Measurements from ENCODE around the gene ASIC2.

The ASIC2 gene

DNA sequence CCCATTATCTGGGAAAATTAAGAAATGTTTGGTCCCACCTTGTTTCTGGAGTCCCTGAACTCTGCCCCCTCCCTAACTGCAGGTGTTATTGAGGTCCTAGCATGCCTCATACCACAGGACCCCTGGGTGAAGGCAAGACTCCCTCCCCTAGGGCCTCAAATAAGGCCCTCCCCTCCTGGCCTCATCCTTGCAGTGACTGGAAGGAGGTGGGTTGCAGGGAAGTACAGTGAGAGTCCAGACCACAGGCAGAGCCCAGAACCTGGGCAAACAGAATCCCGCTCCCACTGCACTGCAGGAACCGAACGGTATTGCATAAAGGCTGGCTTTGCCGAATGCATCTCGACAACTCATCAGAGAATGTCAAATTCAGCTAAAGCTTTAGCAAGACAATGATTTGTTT is 126.6 kb downstream of the ASIC2 start:
- ChIA-PET POLR2A (no interaction called here), CTCF (no interaction called here)
- TF ChIP-seq FOXM1 (IDR thresholded peaks at IDR 0.05; ENCODE audit: borderline replicate concordance) (no peak), ELF4 (IDR thresholded peaks at IDR 0.05) (no peak), ZNF384 (IDR thresholded peaks at IDR 0.05) (no peak), ARNT (IDR thresholded peaks at IDR 0.05) (no peak), BHLHE40 (IDR thresholded peaks at IDR 0.05; ENCODE audit: borderline replicate concordance) (no peak)
- DNase-seq (ENCODE audit: extremely low spot score) = no peak

DNA sequence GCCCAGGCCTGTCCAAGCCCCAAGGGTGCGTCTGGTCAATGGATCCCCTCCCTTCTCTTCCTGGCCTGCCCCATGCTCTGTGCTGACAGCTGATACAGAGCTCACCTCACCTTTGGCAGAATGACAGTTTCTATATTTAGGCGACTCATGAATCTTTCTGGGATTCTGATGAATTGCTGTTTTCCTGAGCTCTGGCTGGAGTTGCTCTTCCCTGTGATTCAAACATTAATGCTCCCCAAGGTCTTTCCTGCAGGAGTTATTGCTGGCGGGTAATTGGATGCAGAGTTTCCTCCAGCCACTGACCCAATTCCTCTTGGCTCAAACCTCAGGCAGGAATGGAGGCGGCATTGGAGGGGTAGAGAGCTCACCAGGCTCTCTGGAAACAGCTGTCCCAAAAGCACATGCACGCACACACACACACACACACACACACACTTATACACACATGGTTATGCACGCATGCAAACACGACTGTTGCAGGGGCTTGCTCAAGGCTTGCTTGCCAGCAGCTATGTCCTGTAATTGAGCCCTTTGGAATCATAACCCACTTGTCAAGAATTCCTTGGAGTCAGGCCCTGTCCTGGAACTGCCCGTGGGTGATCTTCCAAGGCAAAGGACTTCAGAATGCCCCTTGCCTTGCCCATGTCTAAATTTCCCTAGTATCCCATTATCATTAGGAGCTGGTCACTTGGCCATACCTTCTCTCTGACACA is 128.8 kb downstream of the ASIC2 start:
- TF ChIP-seq LEF1 (IDR thresholded peaks at IDR 0.05; ENCODE audit: borderline replicate concordance) (no peak), BHLHE40 (IDR thresholded peaks at IDR 0.05; ENCODE audit: borderline replicate concordance) (no peak), SUZ12 (IDR thresholded peaks at IDR 0.05) (no peak), TARDBP (IDR thresholded peaks at IDR 0.05) (no peak), L3MBTL2 (conservative IDR thresholded peaks at IDR 0.05) (no peak), ZNF384 (IDR thresholded peaks at IDR 0.05) (no peak), ELF4 (IDR thresholded peaks at IDR 0.05) (no peak), FOXA1 (IDR thresholded peaks at IDR 0.05) (no peak)
- CTCF ChIA-PET = no interaction called here
- no peak for DNase-seq (ENCODE audit: extremely low spot score)
- POLR2A ChIA-PET = no interaction called here

DNA sequence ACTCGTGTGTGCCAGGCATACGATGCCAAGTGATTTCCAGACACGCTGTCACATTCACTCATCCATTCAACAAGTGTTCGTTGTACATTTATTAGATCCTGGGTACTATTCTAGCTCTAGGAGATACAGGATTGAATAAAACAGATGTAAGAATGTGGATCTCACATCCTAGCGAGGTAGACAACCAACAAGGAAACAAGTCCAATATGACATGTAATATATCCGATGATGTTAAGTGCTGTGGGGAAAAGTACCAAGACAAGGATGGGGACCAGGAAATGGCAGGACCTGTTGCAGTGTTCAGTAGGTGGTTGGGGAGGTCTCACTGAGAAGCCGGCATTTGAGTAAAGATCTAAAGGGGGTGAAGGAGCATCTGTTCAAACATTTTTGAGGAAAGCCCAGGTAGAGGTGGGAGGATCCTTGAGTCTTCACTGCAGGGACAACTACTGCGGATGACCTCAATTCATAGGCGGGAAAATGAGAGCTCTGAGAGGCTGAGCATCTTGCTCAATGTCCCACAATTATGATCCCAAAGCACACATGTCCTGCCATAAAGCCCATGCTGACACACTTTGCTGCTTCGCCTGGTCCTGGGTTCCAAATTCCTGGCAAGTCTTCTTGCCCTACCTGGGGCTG is 129.4 kb downstream of the ASIC2 start:
- POLR2A ChIA-PET = no interaction called here
- TF ChIP-seq CTBP1 (IDR thresholded peaks at IDR 0.05; ENCODE audit: borderline replicate concordance) = no peak
- no peak for TF ChIP-seq FOXM1 (IDR thresholded peaks at IDR 0.05; ENCODE audit: borderline replicate concordance)
- TF ChIP-seq SUZ12 (IDR thresholded peaks at IDR 0.05) = no peak
- no peak for TF ChIP-seq ZNF384 (IDR thresholded peaks at IDR 0.05)
- TF ChIP-seq FOXA1 (IDR thresholded peaks at IDR 0.05) = no peak
- no peak for TF ChIP-seq TARDBP (IDR thresholded peaks at IDR 0.05)
- TF ChIP-seq ELF4 (IDR thresholded peaks at IDR 0.05) = no peak
- TF ChIP-seq LEF1 (IDR thresholded peaks at IDR 0.05; ENCODE audit: borderline replicate concordance) = no peak
- TF ChIP-seq L3MBTL2 (conservative IDR thresholded peaks at IDR 0.05) = no peak
- no peak for TF ChIP-seq ARNT (IDR thresholded peaks at IDR 0.05)
- TF ChIP-seq, protein P1, sequence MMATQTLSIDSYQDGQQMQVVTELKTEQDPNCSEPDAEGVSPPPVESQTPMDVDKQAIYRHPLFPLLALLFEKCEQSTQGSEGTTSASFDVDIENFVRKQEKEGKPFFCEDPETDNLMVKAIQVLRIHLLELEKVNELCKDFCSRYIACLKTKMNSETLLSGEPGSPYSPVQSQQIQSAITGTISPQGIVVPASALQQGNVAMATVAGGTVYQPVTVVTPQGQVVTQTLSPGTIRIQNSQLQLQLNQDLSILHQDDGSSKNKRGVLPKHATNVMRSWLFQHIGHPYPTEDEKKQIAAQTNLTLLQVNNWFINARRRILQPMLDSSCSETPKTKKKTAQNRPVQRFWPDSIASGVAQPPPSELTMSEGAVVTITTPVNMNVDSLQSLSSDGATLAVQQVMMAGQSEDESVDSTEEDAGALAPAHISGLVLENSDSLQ (IDR thresholded peaks at IDR 0.05) = no peak
- no peak for TF ChIP-seq HDGF (IDR thresholded peaks at IDR 0.05; ENCODE audit: borderline replicate concordance)
- no peak for TF ChIP-seq SP1 (IDR thresholded peaks at IDR 0.05)
- TF ChIP-seq NFRKB (IDR thresholded peaks at IDR 0.05) = no peak
- no peak for TF ChIP-seq FOXK2 (IDR thresholded peaks at IDR 0.05)
- TF ChIP-seq BHLHE40 (IDR thresholded peaks at IDR 0.05; ENCODE audit: borderline replicate concordance) = no peak

DNA sequence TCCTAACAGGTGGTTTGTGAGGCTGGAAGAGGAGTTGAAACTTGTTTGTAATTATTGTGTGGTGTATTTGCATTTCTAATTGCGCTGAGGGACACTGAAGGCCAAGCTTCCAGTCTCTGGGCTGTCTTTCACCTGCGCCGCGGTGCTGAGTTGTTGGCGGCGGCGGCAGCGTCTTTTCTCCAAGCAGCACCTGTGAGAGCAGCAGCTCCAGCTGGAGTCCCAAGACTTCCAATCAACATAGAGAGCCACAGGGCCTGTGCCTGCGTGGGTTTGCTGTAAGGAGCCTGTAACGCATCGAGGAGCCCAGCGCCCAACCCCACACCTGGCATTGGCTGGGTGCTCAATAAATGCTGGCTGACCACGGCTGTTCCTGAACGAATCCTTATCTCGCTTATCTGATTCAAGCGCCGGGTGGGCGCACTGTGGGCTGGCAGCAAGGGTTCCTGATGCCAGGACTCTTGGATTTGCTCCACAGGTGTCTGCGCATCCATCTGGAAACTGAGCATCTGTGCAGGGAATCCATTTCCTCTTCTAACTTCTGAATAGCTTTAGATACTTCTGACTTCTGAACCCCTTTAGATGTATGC is 138.1 kb downstream of the ASIC2 start:
- POLR2A ChIA-PET = no interaction called here
- no peak for DNase-seq (ENCODE audit: extremely low spot score)

More for the DNA sequence above, 129.4 kb downstream of the ASIC2 start:
- no peak for DNase-seq (ENCODE audit: extremely low spot score)
- CTCF ChIA-PET = no interaction called here

DNA sequence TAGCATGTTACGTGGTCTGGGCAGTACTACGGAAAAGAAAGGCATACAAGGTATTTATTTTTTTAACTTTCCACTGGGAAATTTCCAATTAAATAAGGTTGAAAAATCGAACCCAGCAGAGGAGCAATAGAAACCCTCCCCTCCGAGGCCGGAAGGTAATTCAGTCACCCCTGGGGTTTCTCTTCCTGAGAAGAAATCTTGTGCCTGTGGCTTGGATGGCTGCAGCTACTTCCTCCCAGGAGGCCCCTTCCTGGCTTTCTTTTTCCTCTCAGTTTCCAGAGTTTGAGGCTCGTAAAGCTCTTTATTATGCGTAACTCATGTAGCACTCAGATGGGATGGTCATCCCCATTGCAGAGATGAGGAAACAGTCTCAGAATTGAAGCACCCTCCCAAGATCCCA is 140.3 kb downstream of the ASIC2 start:
- no peak for DNase-seq (ENCODE audit: extremely low spot score)
- TF ChIP-seq BHLHE40 (IDR thresholded peaks at IDR 0.05; ENCODE audit: borderline replicate concordance) (no peak), SUZ12 (IDR thresholded peaks at IDR 0.05) (no peak), ELF4 (IDR thresholded peaks at IDR 0.05) (no peak), FOXM1 (IDR thresholded peaks at IDR 0.05; ENCODE audit: borderline replicate concordance) (no peak), TARDBP (IDR thresholded peaks at IDR 0.05) (no peak), SP1 (IDR thresholded peaks at IDR 0.05) (no peak)
- ChIA-PET POLR2A (no interaction called here), CTCF (no interaction called here)

More for the DNA sequence above, 138.1 kb downstream of the ASIC2 start:
- no peak for TF ChIP-seq TARDBP (IDR thresholded peaks at IDR 0.05)
- TF ChIP-seq FOXA1 (IDR thresholded peaks at IDR 0.05) = no peak
- TF ChIP-seq NFRKB (IDR thresholded peaks at IDR 0.05) = no peak
- no peak for TF ChIP-seq HDGF (IDR thresholded peaks at IDR 0.05; ENCODE audit: borderline replicate concordance)
- TF ChIP-seq ELF4 (IDR thresholded peaks at IDR 0.05) = no peak
- no peak for TF ChIP-seq L3MBTL2 (conservative IDR thresholded peaks at IDR 0.05)
- no peak for TF ChIP-seq ARNT (IDR thresholded peaks at IDR 0.05)
- no peak for TF ChIP-seq FOXM1 (IDR thresholded peaks at IDR 0.05; ENCODE audit: borderline replicate concordance)
- CTCF ChIA-PET = no interaction called here

DNA sequence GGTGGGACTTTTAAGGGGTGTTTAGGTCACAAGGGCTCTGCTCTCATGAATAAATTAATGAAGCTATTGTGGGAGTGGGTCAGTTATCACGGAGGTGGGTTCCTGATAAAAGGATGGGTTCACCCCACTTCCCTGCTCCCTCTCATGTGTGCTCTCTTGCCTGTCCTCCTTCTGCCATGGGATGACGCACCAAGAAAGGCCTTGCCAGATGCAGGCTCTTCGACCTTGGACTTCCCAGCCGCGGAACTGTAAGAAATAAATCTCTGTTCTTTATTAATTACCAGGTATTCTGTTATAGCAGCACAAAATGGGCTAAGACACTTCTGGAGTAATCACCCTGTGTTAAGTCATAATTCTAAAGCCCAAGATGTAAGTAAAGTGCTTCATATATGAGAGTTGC is 141.5 kb downstream of the ASIC2 start:
- ChIA-PET CTCF (no interaction called here), POLR2A (no interaction called here)
- no peak for DNase-seq (ENCODE audit: extremely low spot score)
- TF ChIP-seq LEF1 (IDR thresholded peaks at IDR 0.05; ENCODE audit: borderline replicate concordance) = no peak
- TF ChIP-seq L3MBTL2 (conservative IDR thresholded peaks at IDR 0.05) = no peak
- TF ChIP-seq FOXK2 (IDR thresholded peaks at IDR 0.05) = no peak
- TF ChIP-seq SUZ12 (IDR thresholded peaks at IDR 0.05) = no peak
- TF ChIP-seq NFRKB (IDR thresholded peaks at IDR 0.05) = no peak
- no peak for TF ChIP-seq CTBP1 (IDR thresholded peaks at IDR 0.05; ENCODE audit: borderline replicate concordance)
- no peak for TF ChIP-seq HDGF (IDR thresholded peaks at IDR 0.05; ENCODE audit: borderline replicate concordance)
- TF ChIP-seq, protein P1 (IDR thresholded peaks at IDR 0.05) = no peak
- TF ChIP-seq FOXA1 (IDR thresholded peaks at IDR 0.05) = no peak
- no peak for TF ChIP-seq SP1 (IDR thresholded peaks at IDR 0.05)
- no peak for TF ChIP-seq ARNT (IDR thresholded peaks at IDR 0.05)
- no peak for TF ChIP-seq FOXM1 (IDR thresholded peaks at IDR 0.05; ENCODE audit: borderline replicate concordance)
- TF ChIP-seq TARDBP (IDR thresholded peaks at IDR 0.05) = no peak
- TF ChIP-seq BHLHE40 (IDR thresholded peaks at IDR 0.05; ENCODE audit: borderline replicate concordance) = no peak
- TF ChIP-seq ZNF384 (IDR thresholded peaks at IDR 0.05) = no peak
- TF ChIP-seq ELF4 (IDR thresholded peaks at IDR 0.05) = no peak

Data from HEK293T (cell line).